CD4-positive, alpha-beta memory T cell (primary cell): ENCODE results near the gene MRPL30. TPM values are rescaled to one million over a fixed set of nuclear protein-coding genes. Genes with fewer than 3 reads are reported as not detected.
"Not testable (repeated sequence)": the region's sequence is repeated elsewhere in the genome, so short reads cannot be mapped to it uniquely, and the experiment has no call there.

Source experiments
- CTCF ChIA-PET: fragments of 350-600 bp; sonication (Branson Sonifier 250); formaldehyde crosslinking; loops from one replicate; lab custom pipeline; 2021; ENCODE audit warnings: inconsistent platforms; ENCODE audit not compliant: partially characterized antibody; lab: Charles Lee
- POLR2A ChIA-PET: fragments of 350-600 bp; sonication (Branson Sonifier 250); formaldehyde crosslinking; loops from one replicate; lab custom pipeline; 2021; ENCODE audit not compliant: partially characterized antibody; lab: Charles Lee
- DNase-seq, 5 donors: peaks; one replicate each; pipeline versions ENCODE4 v3.0.0 to v3.0.0-alpha.2; 2020 to 2022; ENCODE audit warnings: mixed read lengths in 1 of 5
- H3K27ac ChIP-seq: one replicate; pipeline ENCODE4 v1.7.0; 2013; ENCODE audit warnings: low read depth, low read length
- H3K27me3 ChIP-seq: 2 replicates; pipeline ENCODE4 v1.7.0; 2013; ENCODE audit warnings: mild to moderate bottlenecking, low read length, moderate library complexity; ENCODE audit not compliant: insufficient read depth
- H3K36me3 ChIP-seq: 2 replicates; pipeline ENCODE4 v1.7.0; 2013; ENCODE audit warnings: mild to moderate bottlenecking, low read length, moderate library complexity; ENCODE audit not compliant: insufficient read depth
- H3K4me1 ChIP-seq: 2 replicates; pipeline ENCODE4 v1.7.0; 2013; ENCODE audit warnings: mild to moderate bottlenecking, low read length, moderate library complexity; ENCODE audit not compliant: insufficient read depth
- H3K4me3 ChIP-seq, 2 donors: one replicate each; pipeline ENCODE4 v1.7.0; 2013; ENCODE audit warnings: low read length in 2 of 2, mild to moderate bottlenecking in 1 of 2
- H3K9me3 ChIP-seq, 2 donors: one replicate each; pipeline ENCODE4 v1.7.0; 2013; ENCODE audit warnings: low read length in 2 of 2, control low read depth in 1 of 2; ENCODE audit not compliant: control insufficient read depth in 1 of 2
- H3K27ac Mint-ChIP-seq, 7 donors: one replicate each; pipeline ENCODE4 v1.8.0; 2020 to 2021; ENCODE audit warnings: mixed read lengths in 7 of 7, mild to moderate bottlenecking in 6 of 7, inconsistent platforms in 3 of 7, moderate library complexity in 3 of 7
- H3K27me3 Mint-ChIP-seq, 2 donors: one replicate each; pipeline ENCODE4 v1.8.0; 2020 to 2021; ENCODE audit warnings: mixed read lengths in 2 of 2
- H3K36me3 Mint-ChIP-seq, 2 donors: one replicate each; pipeline ENCODE4 v1.8.0; 2020 to 2021; ENCODE audit warnings: mixed read lengths in 2 of 2, inconsistent platforms in 1 of 2, mild to moderate bottlenecking in 1 of 2
- H3K4me1 Mint-ChIP-seq, 4 donors: one replicate each; pipeline ENCODE4 v1.8.0; 2020 to 2021; ENCODE audit warnings: mixed read lengths in 4 of 4, mild to moderate bottlenecking in 1 of 4
- H3K4me3 Mint-ChIP-seq, 8 donors: one replicate each; pipeline ENCODE4 v1.8.0; 2020 to 2021; ENCODE audit warnings: mixed read lengths in 8 of 8, mild to moderate bottlenecking in 7 of 8, moderate library complexity in 6 of 8, inconsistent platforms in 3 of 8
- H3K9me3 Mint-ChIP-seq, 8 donors: one replicate each; pipeline ENCODE4 v1.8.0; 2020 to 2021; ENCODE audit warnings: mixed read lengths in 8 of 8, mild to moderate bottlenecking in 5 of 8, inconsistent platforms in 3 of 8, moderate library complexity in 1 of 8
- intact Hi-C: fragments of 100-400 bp; cut with micrococcal nuclease; formaldehyde crosslinking; loops from one replicate; pipeline ENCODE4 v1.15.1; 2023
- polyA plus RNA-seq, 2 donors: library from polyadenylated mRNA; unstranded; fragments of 300-500 nt; fragmentation: Illumina TruSeq; gene quantifications; one replicate each; pipeline ENCODE4 v1.2.3, GENCODE V29; 2021
- total RNA-seq, 2 experiments: library from RNA; stranded (reverse); gene quantifications; one replicate each; pipeline ENCODE4 v1.2.3, GENCODE V29; 2021

The MRPL30 gene
- total and polyA plus RNA-seq, 4 experiments from 2014 or later = 12.4 to 22.7 (median 18.6) TPM

DNA sequence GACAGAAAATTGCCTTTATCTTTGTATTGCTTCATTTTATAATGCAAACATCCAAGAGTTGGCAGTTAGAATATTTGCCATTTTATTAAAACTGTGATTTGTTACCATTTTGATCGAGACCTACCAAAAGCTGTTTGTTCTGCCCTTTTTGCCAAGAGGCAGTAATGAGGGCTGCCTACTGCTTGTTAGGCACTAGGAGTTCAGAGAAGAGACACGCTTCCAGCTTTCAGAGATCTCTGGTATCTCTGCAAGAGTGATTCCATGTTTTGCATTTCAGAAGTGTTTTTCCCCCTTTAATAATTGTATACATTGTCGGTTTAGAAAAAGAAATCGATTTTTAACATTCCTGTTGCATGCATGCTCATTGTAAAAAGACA is 628 bp downstream of the MRPL30 start:
- Histone ChIP-seq H3K27ac (peak overlapping the region; percentile 91), H3K4me1 (peaks cover 57% of the 10 kb centered on the region), H3K4me3 (peak overlapping the region; percentile 70 to 71), H3K9me3 (no peaks in the 10 kb centered on the region), H3K36me3 (peaks cover 7% of the 10 kb centered on the region), H3K27me3 (no peaks in the 10 kb centered on the region)
- Mint-ChIP-seq H3K4me1 (peaks cover 41 to 74% (median 59%) of the 10 kb centered on the region in 4 donors), H3K4me3 (peak overlapping the region; percentile 98 to 100 (median 99)), H3K27me3 (no peaks in the 10 kb centered on the region), H3K27ac (peak overlapping the region; percentile 93 to 100 (median 99)), H3K9me3 (no peaks in the 10 kb centered on the region), H3K36me3 (peaks cover 0 to 19% of the 10 kb centered on the region in 2 donors)
- intact Hi-C loops = loop anchor here (1.0 to 5.0 kb wide), 5 partner anchors 26 to 309 kb away; partner anchors contain the start of genes C2orf15, REV1 and TXNDC9
- CTCF ChIA-PET = interaction anchor here (1.3 to 3.6 kb wide), 2 partner anchors 100 to 155 kb away, joined by 3 to 22 read pairs; partner anchors contain the start of genes EIF5B and TXNDC9
- POLR2A ChIA-PET = interaction anchor here (2.5 to 3.1 kb wide), 3 partner anchors 13 to 40 kb away, joined by 16 to 40 read pairs (median 34); partner anchors contain the start of genes C2orf15, LIPT1 and TSGA10
- DNase-seq = no peak

DNA sequence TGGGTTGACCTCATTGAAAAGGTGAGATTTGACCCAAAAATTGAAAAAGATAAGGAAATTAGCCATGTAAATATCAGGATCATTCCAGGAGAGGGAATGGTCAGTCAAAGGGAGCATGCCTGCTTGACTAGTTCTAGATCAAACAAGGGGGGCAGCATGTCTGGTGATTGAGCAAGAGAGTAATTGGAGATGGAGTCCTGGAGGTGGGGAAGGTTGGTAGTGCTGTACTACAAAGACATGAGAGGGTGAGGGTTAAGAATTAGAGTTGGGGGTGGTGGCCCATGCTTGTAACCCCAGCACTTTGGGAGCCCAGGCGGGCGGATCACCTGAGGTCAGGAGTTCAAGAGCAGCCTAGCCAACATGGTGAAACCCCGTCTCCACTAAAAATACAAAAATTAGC is 2.0 kb downstream of the MRPL30 start:
- H3K27me3 ChIP-seq = no peaks in the 10 kb centered on the region
- Mint-ChIP-seq H3K27me3 (no peaks in the 10 kb centered on the region), H3K4me3 (peak overlapping the region in 7 of 8 donors; percentile 3 to 77 (median 51)), H3K36me3 (peaks cover 3 to 24% of the 10 kb centered on the region in 2 donors), H3K4me1 (peaks cover 34 to 66% (median 52%) of the 10 kb centered on the region in 4 donors), H3K9me3 (no peaks in the 10 kb centered on the region), H3K27ac (peak overlapping the region in 6 of 7 donors; percentile 1 to 85 (median 58))
- no peak overlapping the region for H3K4me3 ChIP-seq
- H3K27ac ChIP-seq = no peak overlapping the region
- peaks cover 45% of the 10 kb centered on the region for H3K4me1 ChIP-seq
- ChIA-PET CTCF (interaction anchor here (3.6 kb wide), 1 partner anchor 154 kb away, joined by 22 read pairs; the partner anchor contains the start of genes EIF5B and TXNDC9), POLR2A (no interaction called here)
- no peak for DNase-seq
- peaks cover 3% of the 10 kb centered on the region for H3K36me3 ChIP-seq
- no peaks in the 10 kb centered on the region for H3K9me3 ChIP-seq
- intact Hi-C loops = loop anchor here (5.0 kb wide), 1 partner anchor 96 kb away; no protein-coding TSS in a partner anchor

DNA sequence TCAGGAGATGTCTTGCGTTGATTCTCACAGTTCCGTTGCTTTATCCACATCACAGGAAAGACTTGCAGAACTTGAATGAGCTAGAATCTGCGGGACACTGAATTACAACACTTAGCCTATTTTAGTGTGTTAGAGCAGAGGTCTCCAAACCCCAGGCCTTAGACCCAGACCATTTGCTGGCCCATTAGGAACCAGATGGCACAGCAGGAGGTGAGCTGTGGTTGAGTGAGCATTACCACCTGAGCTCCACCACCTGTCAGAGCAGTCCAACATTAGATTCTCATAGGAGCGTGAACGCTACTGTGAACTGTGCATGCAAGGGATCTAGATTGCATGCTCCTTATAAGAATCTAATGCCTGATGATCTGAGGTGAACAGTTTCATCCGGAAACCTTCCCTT is 3.8 kb downstream of the MRPL30 start:
- Histone ChIP-seq H3K4me3 (no peak overlapping the region), H3K4me1 (peaks cover 27% of the 10 kb centered on the region), H3K27me3 (no peaks in the 10 kb centered on the region), H3K9me3 (no peaks in the 10 kb centered on the region), H3K36me3 (no peaks in the 10 kb centered on the region), H3K27ac (no peak overlapping the region)
- Mint-ChIP-seq H3K27ac (no peak overlapping the region), H3K36me3 (peaks cover 9 to 35% of the 10 kb centered on the region in 2 donors), H3K4me1 (peaks cover 26 to 53% (median 41%) of the 10 kb centered on the region in 4 donors), H3K27me3 (no peaks in the 10 kb centered on the region), H3K9me3 (no peaks in the 10 kb centered on the region), H3K4me3 (no peak overlapping the region)
- POLR2A ChIA-PET = interaction anchor here (1.0 to 1.3 kb wide), 3 partner anchors 28 to 305 kb away, joined by 3 to 4 read pairs (median 4); partner anchors contain the start of genes LIPT1, REV1 and TSGA10
- no peak for DNase-seq
- CTCF ChIA-PET = interaction anchor here (0.8 kb wide), 1 partner anchor 152 kb away, joined by 3 read pairs; the partner anchor contains the start of gene EIF5B
- intact Hi-C loops = loop anchor here (5.0 kb wide), 1 partner anchor 98 kb away; no protein-coding TSS in a partner anchor

DNA sequence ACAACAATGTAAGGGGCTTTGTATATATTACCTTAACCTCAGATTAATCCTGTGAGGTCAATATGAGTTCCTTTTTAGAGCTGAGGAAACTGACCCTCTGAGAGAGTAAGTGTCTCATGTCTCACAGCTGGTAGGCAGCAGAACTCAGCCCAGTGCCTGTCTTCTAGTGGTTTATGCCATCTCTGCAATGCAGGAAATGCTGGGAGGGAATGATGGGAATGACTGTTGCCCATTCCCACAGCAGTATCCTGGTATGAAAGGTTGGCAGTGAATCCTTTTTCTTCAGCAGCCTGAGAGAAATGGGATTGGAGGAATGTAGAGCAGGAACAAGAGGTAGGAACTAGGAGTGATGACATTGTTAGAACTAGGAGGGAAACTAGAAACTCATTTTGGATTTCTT is 6.0 kb downstream of the MRPL30 start:
- CTCF ChIA-PET = no interaction called here
- H3K36me3 Mint-ChIP-seq = peaks cover 24 to 44% of the 10 kb centered on the region in 2 donors

DNA sequence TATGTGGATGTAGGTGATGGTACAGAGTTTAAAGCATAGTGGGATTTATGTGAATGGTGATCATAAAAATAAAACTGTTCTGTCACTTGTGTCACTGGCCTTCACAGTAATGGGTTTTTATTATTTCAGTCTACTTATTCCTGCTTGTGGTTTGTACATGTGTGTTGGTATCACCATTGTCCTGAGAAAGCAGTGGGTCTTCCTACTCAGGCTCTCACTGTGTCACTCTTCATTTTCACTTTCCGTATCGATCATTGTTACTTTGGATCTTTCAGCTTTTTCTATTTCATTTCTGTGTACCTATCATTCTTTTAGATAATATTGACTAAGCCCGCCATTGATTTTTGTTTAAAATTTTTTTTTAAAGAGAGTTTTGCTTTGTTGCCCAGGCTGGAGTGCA is 7.4 kb downstream of the MRPL30 start:
- H3K4me1 Mint-ChIP-seq = peaks cover 17 to 33% (median 25%) of the 10 kb centered on the region in 4 donors
- intact Hi-C loops = no loop called here
- Histone ChIP-seq H3K9me3 (no peaks in the 10 kb centered on the region), H3K36me3 (peaks cover 5% of the 10 kb centered on the region), H3K4me1 (no peaks in the 10 kb centered on the region), H3K27ac (no peak overlapping the region), H3K4me3 (no peak overlapping the region), H3K27me3 (no peaks in the 10 kb centered on the region)
- H3K36me3 Mint-ChIP-seq = peaks cover 34 to 55% of the 10 kb centered on the region in 2 donors
- no peaks in the 10 kb centered on the region for H3K27me3 Mint-ChIP-seq
- ChIA-PET POLR2A (no interaction called here), CTCF (no interaction called here)
- no peak for DNase-seq
- H3K9me3 Mint-ChIP-seq = no peaks in the 10 kb centered on the region
- peak overlapping the region in 4 of 7 donors; percentile 2 to 48 (median 21) for H3K27ac Mint-ChIP-seq
- H3K4me3 Mint-ChIP-seq = no peak overlapping the region

More for the DNA sequence above, 6.0 kb downstream of the MRPL30 start:
- Mint-ChIP-seq H3K27ac (peak overlapping the region in 3 of 7 donors; percentile 0 to 19 (median 4)), H3K27me3 (no peaks in the 10 kb centered on the region), H3K9me3 (no peaks in the 10 kb centered on the region), H3K4me1 (peaks cover 19 to 41% (median 29%) of the 10 kb centered on the region in 4 donors), H3K4me3 (no peak overlapping the region)
- intact Hi-C loops = no loop called here
- DNase-seq = no peak
- Histone ChIP-seq H3K9me3 (no peaks in the 10 kb centered on the region), H3K36me3 (peaks cover 2% of the 10 kb centered on the region), H3K27ac (no peak overlapping the region), H3K27me3 (no peaks in the 10 kb centered on the region), H3K4me3 (no peak overlapping the region), H3K4me1 (peaks cover 13% of the 10 kb centered on the region)
- POLR2A ChIA-PET = no interaction called here

DNA sequence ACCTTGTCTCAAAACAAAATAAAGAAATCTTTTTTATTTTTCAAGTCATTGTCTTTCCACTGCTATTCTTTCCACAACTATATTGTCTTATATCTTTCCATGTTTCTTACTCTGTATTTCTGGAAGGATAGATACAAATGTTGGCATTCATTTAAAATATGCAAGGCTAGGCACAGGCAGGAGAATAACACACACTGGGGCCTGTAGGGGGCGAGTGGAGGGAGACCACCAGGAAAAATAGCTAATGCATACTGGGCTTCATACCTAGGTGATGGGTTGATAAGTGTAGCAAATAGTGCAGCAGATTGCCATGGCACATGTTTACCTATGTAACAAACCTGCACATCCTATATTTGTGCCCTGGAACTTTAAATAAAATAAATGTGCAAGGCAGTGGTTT is 9.6 kb downstream of the MRPL30 start:
- Histone ChIP-seq H3K36me3 (peaks cover 9% of the 10 kb centered on the region), H3K4me3 (no peak overlapping the region), H3K27ac (no peak overlapping the region), H3K9me3 (no peaks in the 10 kb centered on the region), H3K27me3 (no peaks in the 10 kb centered on the region), H3K4me1 (no peaks in the 10 kb centered on the region)
- CTCF ChIA-PET = no interaction called here
- Mint-ChIP-seq H3K27me3 (no peaks in the 10 kb centered on the region), H3K4me1 (peaks cover 6 to 20% (median 9%) of the 10 kb centered on the region in 4 donors), H3K27ac (peak overlapping the region in 2 of 7 donors; percentile 14 to 24), H3K9me3 (no peaks in the 10 kb centered on the region), H3K4me3 (no peak overlapping the region), H3K36me3 (peaks cover 41 to 64% of the 10 kb centered on the region in 2 donors)
- POLR2A ChIA-PET = interaction anchor here (1.3 kb wide), 1 partner anchor 49 kb away, joined by 3 read pairs; the partner anchor contains the start of gene C2orf15
- intact Hi-C loops = no loop called here
- DNase-seq = no peak

DNA sequence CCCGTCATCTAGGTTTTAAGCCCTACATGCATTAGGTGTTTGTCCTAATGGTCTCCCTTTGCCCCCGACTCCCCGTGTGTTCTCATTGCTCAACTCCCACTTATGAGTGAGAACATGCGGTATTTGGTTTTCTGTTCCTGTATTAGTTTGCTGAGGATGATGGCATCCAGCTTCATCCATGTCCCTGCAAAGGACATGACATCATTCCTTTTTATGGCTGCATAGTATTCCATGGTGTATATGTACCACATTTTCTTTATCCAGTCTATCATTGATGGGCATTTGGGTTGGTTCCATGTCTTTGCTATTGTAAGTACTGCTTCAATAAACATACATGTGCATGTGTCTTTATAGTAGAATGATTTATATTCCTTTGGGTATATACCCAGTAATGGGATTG is 11.4 kb downstream of the MRPL30 start:
- H3K9me3 ChIP-seq, H3K27me3 ChIP-seq, intact Hi-C loops, H3K27me3 Mint-ChIP-seq, H3K9me3 Mint-ChIP-seq, CTCF ChIA-PET, H3K27ac ChIP-seq, POLR2A ChIA-PET, DNase-seq, H3K4me1 ChIP-seq, H3K4me3 Mint-ChIP-seq, H3K4me3 ChIP-seq: not testable (repeated sequence)
- peaks cover 25% of the 10 kb centered on the region for H3K36me3 ChIP-seq
- peaks cover 46 to 74% of the 10 kb centered on the region in 2 donors for H3K36me3 Mint-ChIP-seq
- peak overlapping the region in 1 of 7 donors; percentile 22 for H3K27ac Mint-ChIP-seq
- peaks cover 4 to 17% (median 8%) of the 10 kb centered on the region in 4 donors for H3K4me1 Mint-ChIP-seq
